ENCODE measurements around the gene SETD2.
A peak's percentile ranks its signal among the peaks of the same experiment; 100 is the strongest.
"Not testable (repeated sequence)": the region's sequence is repeated elsewhere in the genome, so short reads cannot be mapped to it uniquely, and the experiment has no call there.

The SETD2 gene

GRCh38 chr3:47164007-47164881 lies at the start of gene SETD2:
Gene SETD2, minus strand, starts transcription at chr3:47164113. Its CDS starts 189 bp downstream, at chr3:47163924.
- peak; percentile 89 for DNase-seq

- DNase-seq, result no peak
Observed at GRCh38 chr3:47210863-47211405, 47.0 kb upstream of the SETD2 start.

- not testable (repeated sequence) for DNase-seq
Observed at GRCh38 chr3:47206022-47206421, 42.1 kb upstream of the SETD2 start.

GRCh38 chr3:47204875-47205274 lies 41.0 kb upstream of the SETD2 start:
- no peak for DNase-seq

GRCh38 chr3:47202542-47202941 lies 38.6 kb upstream of the SETD2 start:
- DNase-seq, result no peak

- DNase-seq, result no peak
Observed at GRCh38 chr3:47197287-47197686, 33.4 kb upstream of the SETD2 start.

- no peak for DNase-seq
Observed at GRCh38 chr3:47194994-47195393, 31.1 kb upstream of the SETD2 start.

- no peak for DNase-seq
Observed at GRCh38 chr3:47193871-47194859, 30.3 kb upstream of the SETD2 start.

GRCh38 chr3:47186285-47186684 lies 22.4 kb upstream of the SETD2 start:
- DNase-seq, result no peak

- not testable (repeated sequence) for DNase-seq
Observed at GRCh38 chr3:47181685-47182084, 17.8 kb upstream of the SETD2 start.

- not testable (repeated sequence) for DNase-seq
Observed at GRCh38 chr3:47180011-47180410, 16.1 kb upstream of the SETD2 start.

GRCh38 chr3:47176582-47176981 lies 12.7 kb upstream of the SETD2 start:
- DNase-seq, result no peak

- peak; percentile 16 for DNase-seq
Observed at GRCh38 chr3:47163169-47164006, 525 bp downstream of the SETD2 start.

GRCh38 chr3:47162697-47163168 lies 1.2 kb downstream of the SETD2 start:
- DNase-seq, result no peak

- no peak for DNase-seq
Observed at GRCh38 chr3:47161983-47162696, 1.8 kb downstream of the SETD2 start.

GRCh38 chr3:47159820-47160219 lies 4.1 kb downstream of the SETD2 start:
- DNase-seq, result no peak

GRCh38 chr3:47158208-47158607 lies 5.7 kb downstream of the SETD2 start:
- DNase-seq, result no peak

- DNase-seq, result no peak
Observed at GRCh38 chr3:47156396-47156795, 7.5 kb downstream of the SETD2 start.

- no peak for DNase-seq
Observed at GRCh38 chr3:47152578-47152977, 11.3 kb downstream of the SETD2 start.

- DNase-seq, result no peak
Observed at GRCh38 chr3:47151836-47152235, 12.1 kb downstream of the SETD2 start.

- DNase-seq, result no peak
Observed at GRCh38 chr3:47149339-47149933, 14.5 kb downstream of the SETD2 start.
